Neuron (in vitro differentiated cells): Measurements from ENCODE around the gene GRIA2.
"Not testable (repeated sequence)": the region's sequence is repeated elsewhere in the genome, so short reads cannot be mapped to it uniquely, and the experiment has no call there.

Experiments used
- H2AFZ ChIP-seq: one replicate; pipeline ENCODE4 v1.6.1; 2013; ENCODE audit warnings: low read depth, mild to moderate bottlenecking, inconsistent platforms, low read length, moderate library complexity
- H3K27me3 ChIP-seq: one replicate; pipeline ENCODE4 v1.6.1; 2013; ENCODE audit warnings: low read length; ENCODE audit not compliant: insufficient read depth
- H3K36me3 ChIP-seq: one replicate; pipeline ENCODE4 v1.6.1; 2013; ENCODE audit warnings: low read length; ENCODE audit not compliant: insufficient read depth
- H3K4me1 ChIP-seq: one replicate; pipeline ENCODE4 v1.6.1; 2013; ENCODE audit warnings: low read length; ENCODE audit not compliant: insufficient read depth
- H3K4me3 ChIP-seq: 2 replicates; pipeline ENCODE4 v1.5.1; 2013; ENCODE audit warnings: mild to moderate bottlenecking, low read length, moderate library complexity
- H3K9me3 ChIP-seq: one replicate; pipeline ENCODE4 v1.6.1; 2013; ENCODE audit warnings: low read length

The GRIA2 gene

GRCh38 chr4:157223456-157223855 is 2.9 kb downstream of the GRIA2 start:
- H3K9me3 ChIP-seq, result no peaks in the 10 kb centered on the region
- no peak overlapping the region for H2AFZ ChIP-seq
- H3K27me3 ChIP-seq, result no peaks in the 10 kb centered on the region
- peak overlapping the region; percentile 54 for H3K4me3 ChIP-seq
- H3K4me1 ChIP-seq, result peaks cover 24% of the 10 kb centered on the region
- no peaks in the 10 kb centered on the region for H3K36me3 ChIP-seq

DNA sequence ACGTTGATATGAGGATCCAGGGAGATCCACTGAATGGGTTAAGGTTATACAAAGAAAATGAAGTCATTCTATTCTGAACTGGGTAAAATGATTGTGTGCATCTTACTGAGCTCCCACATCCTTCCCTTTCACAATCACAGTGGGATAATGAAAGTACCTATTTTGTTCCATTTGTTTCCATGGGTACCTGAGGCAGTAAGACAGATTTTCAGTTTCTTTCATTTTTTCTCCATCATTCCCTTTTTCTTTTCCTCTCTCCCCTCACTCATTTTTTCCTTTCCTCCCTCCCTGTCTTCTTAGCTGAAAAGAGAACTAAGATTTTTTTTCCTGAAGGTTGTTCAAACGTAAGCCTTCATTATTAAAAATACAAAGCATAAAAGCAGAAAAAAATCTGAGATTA is 4.6 kb downstream of the GRIA2 start:
- H3K4me1 ChIP-seq, result peaks cover 24% of the 10 kb centered on the region
- H3K4me3 ChIP-seq, result no peak overlapping the region
- H2AFZ ChIP-seq, result no peak overlapping the region
- H3K36me3 ChIP-seq, result no peaks in the 10 kb centered on the region
- H3K27me3 ChIP-seq, result no peaks in the 10 kb centered on the region
- H3K9me3 ChIP-seq, result no peaks in the 10 kb centered on the region

DNA sequence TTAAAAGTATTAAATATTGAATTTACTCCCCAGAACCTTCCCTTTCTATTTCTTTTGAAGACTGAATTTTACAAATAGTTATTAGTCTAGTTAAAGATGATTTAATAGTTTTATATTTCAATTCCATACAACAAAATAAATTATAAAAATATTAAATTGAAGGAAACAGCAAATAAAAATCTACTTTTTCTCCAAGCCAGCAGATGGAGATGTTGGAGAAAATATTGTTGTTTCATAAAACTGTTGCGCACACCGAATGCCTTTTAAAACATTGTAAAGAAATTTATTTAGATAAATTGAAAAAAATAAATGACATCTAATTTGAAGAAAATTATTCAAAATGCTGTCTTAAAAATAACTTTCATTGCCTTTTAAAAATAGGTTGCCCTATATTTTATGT is 5.5 kb downstream of the GRIA2 start:
- H3K4me1 ChIP-seq, result peaks cover 18% of the 10 kb centered on the region
- no peaks in the 10 kb centered on the region for H3K9me3 ChIP-seq
- no peaks in the 10 kb centered on the region for H3K36me3 ChIP-seq
- no peak overlapping the region for H2AFZ ChIP-seq
- no peaks in the 10 kb centered on the region for H3K27me3 ChIP-seq
- no peak overlapping the region for H3K4me3 ChIP-seq

DNA sequence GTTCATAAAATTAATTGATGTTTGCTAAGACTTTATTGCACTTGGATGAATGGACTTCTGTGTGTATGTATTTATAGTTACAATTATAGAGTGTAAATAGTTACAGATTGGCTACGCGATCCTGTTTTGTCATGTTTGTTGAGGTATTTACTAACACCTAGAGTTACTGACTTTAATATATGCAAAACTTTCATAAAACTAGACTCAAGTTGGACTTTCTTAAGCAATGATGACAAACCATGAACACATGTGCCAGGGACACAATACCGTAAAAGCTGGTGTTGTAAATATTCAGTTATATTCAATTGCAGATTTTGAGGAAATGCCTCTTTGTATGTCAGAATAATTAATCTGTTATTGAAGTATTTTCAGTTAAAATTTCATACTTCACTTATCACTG is 6.1 kb downstream of the GRIA2 start:
- Histone ChIP-seq H3K36me3 (no peaks in the 10 kb centered on the region), H3K4me3 (no peak overlapping the region), H3K9me3 (no peaks in the 10 kb centered on the region), H3K4me1 (peaks cover 14% of the 10 kb centered on the region), H2AFZ (no peak overlapping the region), H3K27me3 (no peaks in the 10 kb centered on the region)

GRCh38 chr4:157231525-157231924 is 11.0 kb downstream of the GRIA2 start:
- H2AFZ ChIP-seq, result no peak overlapping the region
- no peaks in the 10 kb centered on the region for H3K27me3 ChIP-seq
- no peak overlapping the region for H3K4me3 ChIP-seq
- no peaks in the 10 kb centered on the region for H3K36me3 ChIP-seq
- H3K4me1 ChIP-seq, result no peaks in the 10 kb centered on the region
- H3K9me3 ChIP-seq, result no peaks in the 10 kb centered on the region

DNA sequence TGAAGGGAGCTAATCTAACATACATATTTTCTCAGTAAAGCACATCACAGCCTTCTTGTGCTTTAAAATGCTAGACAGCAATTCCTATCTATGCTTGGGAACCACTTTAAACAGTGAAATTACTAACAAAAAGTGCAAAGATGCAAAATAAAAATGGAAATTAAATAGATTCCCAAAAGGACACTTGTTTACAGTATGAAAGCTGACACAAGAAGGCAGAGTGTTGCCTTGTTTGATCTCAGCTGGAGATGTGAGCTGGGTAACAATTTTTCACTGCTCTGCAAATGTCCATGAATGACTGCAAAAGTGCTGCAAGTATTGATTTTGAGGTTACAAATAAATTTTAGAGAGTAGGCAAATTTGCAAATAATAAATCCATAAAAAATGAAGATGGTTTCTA is 22.3 kb downstream of the GRIA2 start:
- H3K9me3 ChIP-seq, result no peaks in the 10 kb centered on the region
- no peak overlapping the region for H2AFZ ChIP-seq
- no peak overlapping the region for H3K4me3 ChIP-seq
- H3K4me1 ChIP-seq, result peaks cover 8% of the 10 kb centered on the region
- no peaks in the 10 kb centered on the region for H3K27me3 ChIP-seq
- no peaks in the 10 kb centered on the region for H3K36me3 ChIP-seq

- peaks cover 8% of the 10 kb centered on the region for H3K4me1 ChIP-seq
- H3K9me3 ChIP-seq, result no peaks in the 10 kb centered on the region
- no peaks in the 10 kb centered on the region for H3K27me3 ChIP-seq
- H3K4me3 ChIP-seq, result no peak overlapping the region
- H3K36me3 ChIP-seq, result no peaks in the 10 kb centered on the region
- H2AFZ ChIP-seq, result no peak overlapping the region
These were observed 23.8 kb downstream of the GRIA2 start for GRCh38 chr4:157244348-157244747.

DNA sequence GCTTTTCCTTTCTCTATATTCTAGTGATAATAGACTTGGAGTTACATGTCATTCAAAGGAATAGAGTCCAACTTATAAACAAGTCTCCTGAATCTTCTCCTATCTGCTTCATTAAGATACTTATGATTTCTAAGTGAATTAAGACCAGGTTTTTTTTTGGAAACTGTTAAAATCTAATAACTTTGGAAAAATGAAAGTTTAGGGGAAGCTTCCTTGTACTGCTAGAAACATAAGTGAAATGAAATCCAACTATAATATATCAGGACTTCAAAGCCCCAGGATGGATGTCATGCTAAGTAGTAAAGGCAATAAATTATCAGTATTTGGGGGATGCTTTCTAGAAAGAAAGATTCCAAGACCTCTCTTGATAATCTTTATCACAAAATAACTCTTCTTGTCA is 24.8 kb downstream of the GRIA2 start:
- no peak overlapping the region for H3K4me3 ChIP-seq
- no peaks in the 10 kb centered on the region for H3K9me3 ChIP-seq
- H3K27me3 ChIP-seq, result no peaks in the 10 kb centered on the region
- no peaks in the 10 kb centered on the region for H3K36me3 ChIP-seq
- no peak overlapping the region for H2AFZ ChIP-seq
- H3K4me1 ChIP-seq, result peaks cover 8% of the 10 kb centered on the region

DNA sequence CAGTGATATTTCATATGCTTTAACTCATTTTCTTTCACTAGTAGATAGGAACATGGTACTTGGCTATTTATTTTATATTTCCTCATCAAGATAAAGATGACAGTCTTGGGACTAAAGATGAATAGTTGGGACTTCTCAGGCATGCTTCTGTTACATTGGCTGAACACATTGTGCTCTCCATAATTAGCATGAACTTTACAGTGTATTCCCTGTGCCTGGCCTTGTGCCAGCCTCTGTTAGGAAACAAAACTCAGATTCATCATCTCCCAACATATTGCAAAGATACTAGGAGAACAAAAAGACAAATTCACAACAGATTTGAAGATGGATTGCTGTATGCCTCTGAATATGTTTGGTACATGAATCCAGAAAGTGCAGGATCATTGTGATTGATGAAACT is 26.4 kb downstream of the GRIA2 start:
- no peak overlapping the region for H2AFZ ChIP-seq
- no peaks in the 10 kb centered on the region for H3K27me3 ChIP-seq
- no peak overlapping the region for H3K4me3 ChIP-seq
- H3K4me1 ChIP-seq, result peaks cover 8% of the 10 kb centered on the region
- H3K9me3 ChIP-seq, result no peaks in the 10 kb centered on the region
- H3K36me3 ChIP-seq, result no peaks in the 10 kb centered on the region

DNA sequence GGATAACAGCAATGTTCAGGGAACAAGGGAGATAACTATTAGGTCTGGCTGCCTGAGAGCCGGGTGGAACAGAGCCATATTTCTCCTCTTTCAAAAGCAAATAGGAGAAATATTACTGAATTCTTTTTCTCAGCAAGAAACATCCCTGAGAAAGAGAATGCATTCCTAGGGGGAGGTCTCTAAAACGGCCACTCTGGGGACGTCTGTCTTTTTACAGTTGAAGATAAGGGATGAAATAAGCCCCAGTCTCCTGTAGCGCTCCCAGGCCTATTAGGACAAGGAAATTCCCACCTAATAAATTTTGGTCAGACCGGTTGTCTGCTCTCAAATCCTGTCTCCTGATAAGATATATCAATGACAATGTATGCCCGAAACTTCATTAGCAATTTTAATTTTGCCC is 37.6 kb downstream of the GRIA2 start:
- H3K27me3 ChIP-seq, H3K4me1 ChIP-seq, H3K9me3 ChIP-seq, H3K36me3 ChIP-seq, H3K4me3 ChIP-seq, H2AFZ ChIP-seq: not testable (repeated sequence)

DNA sequence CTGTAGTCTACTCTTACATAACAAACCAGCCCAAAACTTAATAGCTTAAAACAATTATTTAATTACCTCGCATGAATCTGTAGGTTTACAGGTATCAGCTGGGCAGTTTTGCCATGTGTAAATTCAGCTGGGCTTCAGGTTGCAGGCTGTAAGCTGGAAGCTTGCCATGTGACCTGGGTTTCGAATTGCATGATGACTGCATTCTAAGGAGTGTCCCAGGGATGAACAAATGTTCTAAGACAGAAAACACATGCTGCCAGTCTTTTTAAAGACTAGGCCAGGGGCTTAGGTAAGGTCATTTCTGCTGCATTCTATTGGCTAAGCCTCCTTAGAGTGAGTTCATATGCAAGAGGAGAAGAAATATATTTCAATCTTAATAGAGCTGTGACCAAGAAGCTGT is 44.8 kb downstream of the GRIA2 start:
- Histone ChIP-seq H3K4me3 (no peak overlapping the region), H3K9me3 (no peaks in the 10 kb centered on the region), H3K36me3 (no peaks in the 10 kb centered on the region), H2AFZ (no peak overlapping the region), H3K4me1 (no peaks in the 10 kb centered on the region), H3K27me3 (no peaks in the 10 kb centered on the region)

DNA sequence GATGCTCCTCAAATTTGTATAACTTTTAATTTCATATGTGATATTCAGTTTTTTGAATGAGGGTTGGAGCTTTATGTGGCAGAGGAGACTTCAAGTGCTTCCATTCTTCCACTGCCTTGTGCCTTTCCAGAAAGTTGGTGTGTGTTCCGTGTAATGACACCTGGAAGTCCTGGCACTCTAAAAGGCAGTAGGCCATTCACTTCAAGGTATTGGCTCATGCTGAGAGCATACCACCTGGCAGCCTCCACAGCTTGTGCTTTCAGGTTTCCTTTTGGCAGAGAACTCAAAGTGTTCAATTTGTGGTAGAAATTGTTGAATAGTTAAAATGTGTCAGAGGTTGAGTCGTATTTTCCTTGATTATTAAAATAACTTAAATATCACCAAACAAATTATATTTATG is 49.6 kb downstream of the GRIA2 start:
- Histone ChIP-seq H3K4me1 (no peaks in the 10 kb centered on the region), H2AFZ (no peak overlapping the region), H3K4me3 (no peak overlapping the region), H3K9me3 (no peaks in the 10 kb centered on the region), H3K27me3 (no peaks in the 10 kb centered on the region), H3K36me3 (no peaks in the 10 kb centered on the region)

DNA sequence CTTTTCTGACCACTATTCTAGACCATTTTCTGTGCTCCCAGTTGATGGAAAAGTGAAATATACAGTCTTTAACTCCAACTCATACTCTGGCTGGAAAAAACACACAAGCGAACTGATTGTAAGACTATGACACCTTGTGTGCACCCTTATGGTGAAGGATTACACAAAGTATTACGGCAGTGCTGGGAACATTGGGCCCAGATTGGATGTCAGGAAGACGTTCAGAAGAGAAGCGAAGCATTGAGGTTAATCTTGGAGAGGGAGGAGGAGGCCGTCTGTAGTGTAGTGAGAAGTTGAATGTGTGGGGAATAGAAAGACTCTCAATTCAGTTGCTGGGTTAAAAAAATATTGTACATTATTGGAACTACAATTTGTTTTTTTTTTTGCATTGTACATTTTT is 50.0 kb downstream of the GRIA2 start:
- H3K27me3 ChIP-seq, result no peaks in the 10 kb centered on the region
- no peak overlapping the region for H3K4me3 ChIP-seq
- no peaks in the 10 kb centered on the region for H3K4me1 ChIP-seq

GRCh38 chr4:157271166-157271869 is 50.8 kb downstream of the GRIA2 start:
- no peaks in the 10 kb centered on the region for H3K27me3 ChIP-seq
- H3K9me3 ChIP-seq, result no peaks in the 10 kb centered on the region
- no peaks in the 10 kb centered on the region for H3K36me3 ChIP-seq
- no peaks in the 10 kb centered on the region for H3K4me1 ChIP-seq
- no peak overlapping the region for H3K4me3 ChIP-seq
- H2AFZ ChIP-seq, result no peak overlapping the region

More for the DNA sequence above, 50.0 kb downstream of the GRIA2 start:
- H2AFZ ChIP-seq, result no peak overlapping the region
- no peaks in the 10 kb centered on the region for H3K9me3 ChIP-seq
- no peaks in the 10 kb centered on the region for H3K36me3 ChIP-seq
